Measurements from ENCODE around the gene GNG8. TPM values are rescaled to one million over a fixed set of nuclear protein-coding genes. Genes with fewer than 3 reads are reported as not detected.

The GNG8 gene
- total and polyA plus RNA-seq, 2 experiments from 2014 or later = 5.9 TPM; not detected in 1

DNA sequence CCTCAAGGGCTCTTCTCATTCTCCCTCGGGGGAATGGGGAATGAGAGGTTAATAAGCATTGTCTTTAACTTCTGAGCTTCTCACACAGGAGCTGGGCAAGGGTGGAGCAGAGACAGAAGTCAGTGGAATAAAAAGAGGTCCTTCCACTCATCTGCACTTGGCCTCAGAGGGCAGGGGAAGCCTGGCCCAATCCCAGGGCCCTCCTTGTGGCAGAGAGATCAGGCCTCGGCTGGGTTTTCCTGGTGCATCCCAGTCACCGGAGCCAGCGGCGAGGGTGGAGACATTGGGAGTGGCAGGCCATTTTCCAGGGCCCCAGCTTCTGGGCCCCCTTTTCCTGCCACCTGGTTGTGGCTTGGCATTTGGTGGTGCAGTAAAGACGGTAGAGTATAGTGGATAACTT is 24.2 kb downstream of the GNG8 start (continued):
- TF ChIP-seq, protein P1, sequence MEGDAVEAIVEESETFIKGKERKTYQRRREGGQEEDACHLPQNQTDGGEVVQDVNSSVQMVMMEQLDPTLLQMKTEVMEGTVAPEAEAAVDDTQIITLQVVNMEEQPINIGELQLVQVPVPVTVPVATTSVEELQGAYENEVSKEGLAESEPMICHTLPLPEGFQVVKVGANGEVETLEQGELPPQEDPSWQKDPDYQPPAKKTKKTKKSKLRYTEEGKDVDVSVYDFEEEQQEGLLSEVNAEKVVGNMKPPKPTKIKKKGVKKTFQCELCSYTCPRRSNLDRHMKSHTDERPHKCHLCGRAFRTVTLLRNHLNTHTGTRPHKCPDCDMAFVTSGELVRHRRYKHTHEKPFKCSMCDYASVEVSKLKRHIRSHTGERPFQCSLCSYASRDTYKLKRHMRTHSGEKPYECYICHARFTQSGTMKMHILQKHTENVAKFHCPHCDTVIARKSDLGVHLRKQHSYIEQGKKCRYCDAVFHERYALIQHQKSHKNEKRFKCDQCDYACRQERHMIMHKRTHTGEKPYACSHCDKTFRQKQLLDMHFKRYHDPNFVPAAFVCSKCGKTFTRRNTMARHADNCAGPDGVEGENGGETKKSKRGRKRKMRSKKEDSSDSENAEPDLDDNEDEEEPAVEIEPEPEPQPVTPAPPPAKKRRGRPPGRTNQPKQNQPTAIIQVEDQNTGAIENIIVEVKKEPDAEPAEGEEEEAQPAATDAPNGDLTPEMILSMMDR (conservative IDR thresholded peaks at IDR 0.05; ENCODE audit: low read depth in 2 of 2) = no peak
- no peak for TF ChIP-seq EZH2 (IDR thresholded peaks at IDR 0.05; ENCODE audit: low read depth, unreplicated experiment)
- no peak for TF ChIP-seq ZNF114 (CRISPR knock-in tag; IDR thresholded peaks at IDR 0.05)
- TF ChIP-seq EZH2phosphoT487 (IDR thresholded peaks at IDR 0.05; ENCODE audit: unreplicated experiment) = no peak
- TF ChIP-seq, protein P2, sequence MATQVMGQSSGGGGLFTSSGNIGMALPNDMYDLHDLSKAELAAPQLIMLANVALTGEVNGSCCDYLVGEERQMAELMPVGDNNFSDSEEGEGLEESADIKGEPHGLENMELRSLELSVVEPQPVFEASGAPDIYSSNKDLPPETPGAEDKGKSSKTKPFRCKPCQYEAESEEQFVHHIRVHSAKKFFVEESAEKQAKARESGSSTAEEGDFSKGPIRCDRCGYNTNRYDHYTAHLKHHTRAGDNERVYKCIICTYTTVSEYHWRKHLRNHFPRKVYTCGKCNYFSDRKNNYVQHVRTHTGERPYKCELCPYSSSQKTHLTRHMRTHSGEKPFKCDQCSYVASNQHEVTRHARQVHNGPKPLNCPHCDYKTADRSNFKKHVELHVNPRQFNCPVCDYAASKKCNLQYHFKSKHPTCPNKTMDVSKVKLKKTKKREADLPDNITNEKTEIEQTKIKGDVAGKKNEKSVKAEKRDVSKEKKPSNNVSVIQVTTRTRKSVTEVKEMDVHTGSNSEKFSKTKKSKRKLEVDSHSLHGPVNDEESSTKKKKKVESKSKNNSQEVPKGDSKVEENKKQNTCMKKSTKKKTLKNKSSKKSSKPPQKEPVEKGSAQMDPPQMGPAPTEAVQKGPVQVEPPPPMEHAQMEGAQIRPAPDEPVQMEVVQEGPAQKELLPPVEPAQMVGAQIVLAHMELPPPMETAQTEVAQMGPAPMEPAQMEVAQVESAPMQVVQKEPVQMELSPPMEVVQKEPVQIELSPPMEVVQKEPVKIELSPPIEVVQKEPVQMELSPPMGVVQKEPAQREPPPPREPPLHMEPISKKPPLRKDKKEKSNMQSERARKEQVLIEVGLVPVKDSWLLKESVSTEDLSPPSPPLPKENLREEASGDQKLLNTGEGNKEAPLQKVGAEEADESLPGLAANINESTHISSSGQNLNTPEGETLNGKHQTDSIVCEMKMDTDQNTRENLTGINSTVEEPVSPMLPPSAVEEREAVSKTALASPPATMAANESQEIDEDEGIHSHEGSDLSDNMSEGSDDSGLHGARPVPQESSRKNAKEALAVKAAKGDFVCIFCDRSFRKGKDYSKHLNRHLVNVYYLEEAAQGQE (IDR thresholded peaks at IDR 0.05; ENCODE audit: unreplicated experiment) = no peak

DNA sequence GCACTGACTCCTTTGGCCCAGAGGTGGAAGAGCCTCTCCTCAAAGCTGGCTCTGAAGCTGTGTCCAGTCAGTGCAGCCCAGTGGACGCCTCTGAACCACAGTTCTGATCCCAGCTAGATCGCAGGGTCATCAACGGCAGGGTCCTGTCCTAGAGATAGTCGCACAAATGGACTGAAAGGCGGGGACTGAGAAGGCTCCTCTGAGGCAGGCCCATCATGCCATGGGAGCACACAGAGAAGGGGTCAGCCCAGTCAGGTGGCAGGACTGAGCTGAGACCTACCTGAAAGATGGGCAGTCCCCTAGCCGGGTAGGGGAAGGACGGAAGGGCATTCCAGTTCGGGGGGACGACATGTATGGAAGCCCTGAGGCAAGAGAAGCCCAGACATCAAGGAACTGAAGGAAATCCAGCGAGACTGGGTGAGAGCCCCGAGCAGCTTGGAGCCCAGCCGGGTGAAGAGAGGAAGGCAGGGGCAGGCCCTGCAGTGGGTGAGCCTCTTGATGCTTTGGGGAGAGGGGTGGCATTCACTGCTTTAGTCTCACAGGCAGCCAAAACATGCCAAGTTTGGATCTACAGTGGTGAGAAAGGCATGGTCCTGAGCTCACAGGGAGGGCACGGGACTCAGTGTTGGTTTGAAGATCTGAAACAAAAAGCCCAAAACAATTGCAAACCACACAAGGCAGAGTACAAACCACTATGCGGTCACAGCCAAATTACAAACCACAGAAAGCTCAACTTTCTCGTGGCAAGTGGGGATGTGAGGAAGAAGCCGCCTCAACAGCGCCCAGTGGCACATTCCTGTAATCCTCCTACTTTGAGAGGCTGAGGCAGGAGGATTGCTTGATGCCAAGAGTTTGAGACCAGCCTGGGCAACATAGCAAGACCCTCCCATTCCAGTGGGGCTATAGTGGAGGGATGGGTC is 24.9 kb downstream of the GNG8 start:
- Histone ChIP-seq H2AFZ (no peak overlapping the region), H3K27ac (ENCODE audit: low read depth) (0 out of 2 replicates have a peak overlapping the region, but pooled peaks have one; percentile 63)
- TF ChIP-seq POLR2AphosphoS5 (IDR thresholded peaks at IDR 0.05; ENCODE audit: low read depth) (peak; percentile 21; the same call in 1 of the 2 replicates), EZH2 (IDR thresholded peaks at IDR 0.05; ENCODE audit: low read depth, unreplicated experiment) (no peak)

More for the DNA sequence above, 24.9 kb downstream of the GNG8 start:
- no peaks in the 10 kb centered on the region for H3K27me3 ChIP-seq (ENCODE audit: insufficient read depth)
- ATAC-seq (no peak), DNase-seq (ENCODE audit: low spot score) (no peak)
- Mint-ChIP-seq H3K36me3 (ENCODE audit: low read depth) (peaks cover 40% of the 10 kb centered on the region), H3K9me3 (no peaks in the 10 kb centered on the region), H3K4me3 (no peak overlapping the region), H3K27me3 (ENCODE audit: insufficient read depth, low read depth, poor library complexity) (peaks cover 9% of the 10 kb centered on the region), H3K27ac (no peak overlapping the region; the same call in 1 of the 2 replicates), H3K4me1 (peaks cover 6% of the 10 kb centered on the region; the same call in 2 of the 3 replicates)
- H3K79me2 ChIP-seq (replicated peaks; ENCODE audit: insufficient read depth) = no peaks in the 10 kb centered on the region
- no peaks in the 10 kb centered on the region for H3K4me1 ChIP-seq (ENCODE audit: insufficient read depth)
- H3K36me3 ChIP-seq (ENCODE audit: insufficient read depth) = peaks cover 21% of the 10 kb centered on the region; the same call in 1 of the 2 replicates
- no peaks in the 10 kb centered on the region for H3K9me2 ChIP-seq (ENCODE audit: insufficient read depth)
- H3K4me2 ChIP-seq = no peak overlapping the region
- no peaks in the 10 kb centered on the region for H3F3A ChIP-seq (replicated peaks; ENCODE audit: low read depth)
- no peak overlapping the region for H3K4me3 ChIP-seq
- peaks cover 4% of the 10 kb centered on the region; the same call in 1 of the 2 replicates for H4K20me1 ChIP-seq (replicated peaks; ENCODE audit: insufficient read depth)

Measured in GM23338 (cell line).